OCI-LY3 (cell line): ENCODE data around the gene SLC38A7.
"Not testable (repeated sequence)": the region's sequence is repeated elsewhere in the genome, so short reads cannot be mapped to it uniquely, and the experiment has no call there.

Experiments used
- H2AFZ ChIP-seq: fragments of 200-600, 300-600 bp; shearing (Covaris generic); 2 replicates; pipeline ENCODE4 v1.6.0; 2014; ENCODE audit warnings: antibody characterized with exemption, low read depth, low read length
- H3K27ac ChIP-seq: fragments of 200-600, 300-600 bp; sonication (generic); 2 replicates; pipeline ENCODE4 v1.5.1; 2014; ENCODE audit warnings: mild to moderate bottlenecking, low read length, moderate library complexity, mixed read lengths
- H3K27me3 ChIP-seq: fragments of 200-600, 300-600 bp; sonication (generic); 2 replicates; pipeline ENCODE4 v1.6.1; 2014; ENCODE audit warnings: low read depth, low read length, mixed read lengths
- H3K36me3 ChIP-seq: fragments of 200-600, 300-600 bp; sonication (generic); replicated peaks from 2 replicates; pipeline ENCODE3; 2014; ENCODE audit warnings: low read depth, low read length, mixed read lengths
- H3K4me1 ChIP-seq: fragments of 300-600, 200-600 bp; sonication (generic); 2 replicates; pipeline ENCODE4 v1.6.1; 2014; ENCODE audit warnings: low read length, mixed read lengths
- H3K4me2 ChIP-seq: fragments of 200-600, 300-600 bp; sonication (generic); 2 replicates; pipeline ENCODE4 v1.6.1; 2014; ENCODE audit warnings: low read length, mixed read lengths
- H3K4me3 ChIP-seq: fragments of 300-600, 200-600 bp; sonication (generic); 2 replicates; pipeline ENCODE4 v1.5.1; 2014; ENCODE audit warnings: antibody characterized with exemption, mild to moderate bottlenecking, low read length, moderate library complexity
- H3K79me2 ChIP-seq: fragments of 300-600, 200-600 bp; shearing (Covaris generic); 2 replicates; pipeline ENCODE4 v1.6.1; 2014; ENCODE audit warnings: mild to moderate bottlenecking, low read length, mixed read lengths
- H3K9ac ChIP-seq: fragments of 300-600, 200-600 bp; shearing (Covaris generic); 2 replicates; pipeline ENCODE4 v1.6.0; 2014; ENCODE audit warnings: mild to moderate bottlenecking, low read length, moderate library complexity
- H3K9me3 ChIP-seq: fragments of 200-600, 300-600 bp; shearing (Covaris generic); 2 replicates; pipeline ENCODE4 v1.6.1; 2014; ENCODE audit warnings: low read length, mixed read lengths; ENCODE audit not compliant: insufficient read depth
- H4K20me1 ChIP-seq: fragments of 200-600, 300-600 bp; sonication (generic); 2 replicates; pipeline ENCODE4 v1.6.1; 2016; ENCODE audit warnings: low read length, mixed read lengths; ENCODE audit not compliant: insufficient read depth
- CTCF ChIP-seq: fragments of 200-600, 300-600 bp; sonication (generic); IDR thresholded peaks from 2 replicates; pipeline ENCODE4 v1.5.1; 2014; ENCODE audit warnings: antibody characterized with exemption, low read length, low read depth
- EZH2phosphoT487 ChIP-seq: fragments of 200-600 bp; shearing (Covaris generic); IDR thresholded peaks from 2 replicates; pipeline ENCODE4 v1.6.1; 2018; ENCODE audit warnings: antibody characterized with exemption, mixed run types, low read depth

SLC38A7 gene

GRCh38 chr16:58639230-58639629 is 45.3 kb downstream of the SLC38A7 start:
- Histone ChIP-seq H4K20me1 (no peaks in the 10 kb centered on the region), H3K4me3 (no peak overlapping the region), H3K4me2 (no peak overlapping the region), H3K79me2 (no peaks in the 10 kb centered on the region), H3K27ac (no peak overlapping the region), H3K36me3 (no peaks in the 10 kb centered on the region), H2AFZ (no peak overlapping the region), H3K9me3 (no peaks in the 10 kb centered on the region), H3K4me1 (peaks cover 8% of the 10 kb centered on the region), H3K27me3 (no peaks in the 10 kb centered on the region), H3K9ac (no peak overlapping the region)
- TF ChIP-seq EZH2phosphoT487, result no peak
- TF ChIP-seq CTCF, result no peak

GRCh38 chr16:58638148-58639036 is 46.2 kb downstream of the SLC38A7 start:
- TF ChIP-seq EZH2phosphoT487 (no peak), CTCF (peak; percentile 13; the same call in 1 of the 2 replicates)

GRCh38 chr16:58637021-58637420 is 47.5 kb downstream of the SLC38A7 start:
- H4K20me1 ChIP-seq, H3K9me3 ChIP-seq, H3K4me2 ChIP-seq, H3K27ac ChIP-seq, H3K4me3 ChIP-seq, H3K36me3 ChIP-seq, H3K27me3 ChIP-seq, H3K9ac ChIP-seq, H3K79me2 ChIP-seq, H2AFZ ChIP-seq: not testable (repeated sequence)
- H3K4me1 ChIP-seq, result peaks cover 13% of the 10 kb centered on the region

More at GRCh38 chr16:58638148-58639036, 46.2 kb downstream of the SLC38A7 start:
- H4K20me1 ChIP-seq, result no peaks in the 10 kb centered on the region
- H2AFZ ChIP-seq, result no peak overlapping the region
- no peaks in the 10 kb centered on the region for H3K79me2 ChIP-seq
- no peaks in the 10 kb centered on the region for H3K9me3 ChIP-seq
- H3K36me3 ChIP-seq, result no peaks in the 10 kb centered on the region
- peaks cover 8% of the 10 kb centered on the region for H3K4me1 ChIP-seq
- no peak overlapping the region for H3K4me2 ChIP-seq
- H3K4me3 ChIP-seq, result no peak overlapping the region
- no peak overlapping the region for H3K27ac ChIP-seq
- no peaks in the 10 kb centered on the region for H3K27me3 ChIP-seq
- no peak overlapping the region for H3K9ac ChIP-seq

- Histone ChIP-seq H3K9ac (no peak overlapping the region), H3K36me3 (no peaks in the 10 kb centered on the region), H3K79me2 (no peaks in the 10 kb centered on the region), H4K20me1 (no peaks in the 10 kb centered on the region), H2AFZ (no peak overlapping the region), H3K9me3 (no peaks in the 10 kb centered on the region), H3K4me2 (no peak overlapping the region), H3K4me1 (peaks cover 13% of the 10 kb centered on the region), H3K4me3 (no peak overlapping the region), H3K27ac (no peak overlapping the region), H3K27me3 (no peaks in the 10 kb centered on the region)
- no peak for TF ChIP-seq CTCF
These were observed 48.1 kb downstream of the SLC38A7 start for GRCh38 chr16:58636466-58636865.
